GM18511 (cell line): Measurements from ENCODE around the gene ATF5.

ENCODE experiments used
- ATAC-seq: cut with Tn5 transposase; IDR thresholded peaks from one replicate; pipeline ENCODE4 v1.9.1; 2021; ENCODE audit warnings: mild to moderate bottlenecking, moderate library complexity; ENCODE audit not compliant: unreplicated experiment

The ATF5 gene

DNA sequence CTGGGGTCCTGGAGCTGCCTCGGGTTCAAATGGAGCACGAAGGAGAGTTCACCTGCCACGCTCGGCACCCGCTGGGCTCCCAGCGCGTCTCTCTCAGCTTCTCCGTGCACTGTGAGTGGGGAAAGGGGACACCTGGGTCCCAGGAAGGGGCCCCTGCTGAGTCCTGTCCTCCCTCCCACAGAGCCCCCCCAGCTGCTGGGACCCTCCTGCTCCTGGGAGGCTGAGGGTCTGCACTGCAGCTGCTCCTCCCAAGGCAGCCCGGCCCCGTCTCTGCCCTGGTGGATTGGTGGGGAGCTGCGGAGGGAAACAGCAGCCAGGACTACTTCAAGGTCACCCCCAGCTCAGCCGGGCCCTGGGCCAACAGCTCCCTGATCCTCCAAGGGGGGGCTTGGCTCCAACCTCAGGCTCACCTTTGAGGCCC lies 43.0 kb downstream of the ATF5 start:
- ATAC-seq, result no peak

DNA sequence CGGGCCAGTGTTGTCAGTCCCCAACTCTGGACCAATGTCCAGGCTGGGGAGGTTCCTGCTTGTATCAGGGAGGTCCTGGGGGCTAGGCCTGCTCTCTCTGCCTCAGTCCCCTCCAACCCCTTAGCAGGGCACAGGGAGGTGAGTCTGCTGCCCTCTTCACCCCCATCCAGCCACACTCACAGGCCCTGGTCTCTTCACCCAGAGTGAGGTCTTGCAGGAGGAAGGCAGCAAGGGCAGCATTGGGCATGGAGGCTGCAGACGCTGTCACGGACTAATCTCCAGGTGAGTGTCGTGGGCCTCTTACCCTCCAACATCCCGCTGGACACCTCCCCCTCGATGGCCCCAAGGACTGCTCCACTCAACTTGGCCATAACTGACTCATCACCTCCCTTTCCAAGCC lies 43.8 kb downstream of the ATF5 start:
- no peak for ATAC-seq

DNA sequence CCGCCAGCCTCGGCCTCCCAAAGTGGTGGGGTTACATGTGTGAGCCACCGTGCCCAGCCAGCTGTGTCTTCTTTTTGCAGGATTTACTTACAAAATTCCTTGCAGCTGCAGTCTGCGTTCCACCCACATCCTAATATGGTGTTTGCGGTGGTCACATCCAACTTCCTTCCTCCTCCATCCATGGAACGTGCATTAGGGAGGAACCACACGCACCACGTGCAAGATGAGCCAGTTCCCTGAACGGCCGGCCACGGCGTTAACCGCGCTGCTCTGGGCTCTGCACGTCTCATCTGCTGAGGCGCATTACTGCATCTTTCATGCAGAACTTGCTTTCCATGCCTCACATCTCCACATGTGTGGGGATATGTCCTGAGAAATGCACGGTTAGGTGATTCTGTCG lies 45.0 kb downstream of the ATF5 start:
- ATAC-seq, result no peak

DNA sequence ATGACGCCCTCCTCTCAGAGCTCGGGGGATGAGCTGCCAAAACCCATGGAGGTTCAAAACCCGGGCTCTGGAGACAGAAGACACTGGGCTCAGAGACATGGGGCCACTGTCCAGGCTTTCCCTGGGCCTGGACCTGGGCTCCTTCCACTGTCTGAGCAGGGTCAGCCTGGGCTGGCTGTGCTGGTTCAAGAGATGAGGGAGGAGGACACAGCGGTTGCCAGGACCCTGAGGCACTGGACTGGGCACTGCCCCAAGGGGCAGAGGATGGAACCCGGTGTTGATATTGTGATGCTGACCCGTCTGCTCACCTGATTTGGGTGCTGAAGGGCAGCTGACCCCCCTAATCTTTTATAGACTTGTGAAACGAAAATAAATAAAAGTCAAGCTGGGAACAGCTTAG lies 46.0 kb downstream of the ATF5 start:
- ATAC-seq, result no peak

DNA sequence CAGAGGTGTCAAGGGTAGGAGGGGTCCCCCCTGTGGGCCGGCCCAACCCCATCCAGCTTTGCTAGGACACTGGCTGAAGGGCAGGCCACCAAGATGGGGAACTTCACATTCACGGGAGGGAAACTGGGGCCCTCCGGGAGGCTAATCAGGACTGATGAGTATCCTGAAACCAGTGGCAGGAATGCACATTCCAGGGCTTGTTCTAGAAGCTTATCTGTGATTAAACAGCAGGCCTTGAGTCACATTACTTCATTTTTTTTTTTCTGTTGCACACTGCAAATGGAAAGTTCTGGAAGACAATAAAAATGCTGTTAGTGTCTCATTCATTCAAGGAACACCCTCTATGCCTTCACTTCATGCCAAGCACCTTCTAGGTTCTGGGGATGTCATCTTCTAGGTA lies 47.5 kb downstream of the ATF5 start:
- no peak for ATAC-seq

DNA sequence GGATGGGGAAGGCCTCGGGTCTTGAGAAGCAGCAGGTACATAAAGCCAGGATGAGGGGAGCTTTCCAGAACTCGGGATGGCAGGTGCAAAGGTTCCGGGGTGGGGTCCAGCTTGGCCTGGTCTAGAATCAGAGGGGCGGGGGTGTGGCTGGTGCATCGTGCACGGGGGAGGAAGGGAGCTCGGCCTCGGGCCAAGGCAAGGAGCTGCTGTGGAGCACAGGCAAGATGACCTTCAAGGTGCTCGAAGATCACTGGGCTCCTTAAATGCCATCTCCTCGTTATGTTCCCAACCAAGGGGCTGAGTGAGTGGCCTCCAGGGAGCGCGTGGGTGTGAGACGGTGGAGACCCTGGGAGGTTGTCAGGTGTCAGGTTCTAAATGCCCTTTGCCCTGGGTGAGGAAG lies 48.1 kb downstream of the ATF5 start:
- ATAC-seq, result no peak

DNA sequence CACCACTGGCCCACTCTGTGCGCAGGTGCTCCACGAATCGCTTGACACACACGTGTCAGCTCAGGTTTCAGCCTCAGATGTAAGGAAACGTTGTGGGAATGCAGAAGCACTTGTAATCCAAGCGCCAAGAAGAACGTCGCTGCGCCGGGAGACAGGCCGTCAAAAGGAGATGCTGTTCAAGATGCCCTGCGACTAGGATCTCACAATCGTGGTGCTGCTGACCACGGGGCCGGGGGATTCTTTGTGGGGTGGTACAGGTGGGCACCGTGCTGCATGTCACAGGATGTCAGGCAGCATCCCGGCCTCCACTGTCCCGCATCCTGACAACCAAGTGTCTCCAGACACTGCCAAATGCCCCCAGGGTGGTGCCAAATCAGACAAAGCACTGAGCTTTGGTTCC lies 48.9 kb downstream of the ATF5 start:
- ATAC-seq, result no peak

DNA sequence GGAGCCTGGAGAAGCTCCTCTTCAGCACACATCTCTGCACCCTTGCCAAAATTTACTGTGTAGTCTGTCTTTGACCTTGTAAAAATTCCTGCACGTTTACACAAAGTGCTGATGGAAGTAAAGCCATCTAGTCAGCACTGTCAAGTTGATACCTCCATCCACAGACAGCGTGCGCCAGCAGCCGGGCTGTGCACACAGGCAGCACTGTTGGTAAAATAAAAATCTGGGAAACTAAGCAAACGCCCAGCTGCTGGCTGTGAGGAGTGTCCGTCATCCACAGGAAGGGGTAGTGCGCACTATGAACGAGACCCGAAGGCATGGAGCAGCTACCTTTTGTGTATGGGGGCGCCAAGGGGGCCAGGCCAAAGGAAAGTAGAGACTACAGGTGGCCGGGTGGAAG lies 49.3 kb downstream of the ATF5 start:
- ATAC-seq, result no peak

DNA sequence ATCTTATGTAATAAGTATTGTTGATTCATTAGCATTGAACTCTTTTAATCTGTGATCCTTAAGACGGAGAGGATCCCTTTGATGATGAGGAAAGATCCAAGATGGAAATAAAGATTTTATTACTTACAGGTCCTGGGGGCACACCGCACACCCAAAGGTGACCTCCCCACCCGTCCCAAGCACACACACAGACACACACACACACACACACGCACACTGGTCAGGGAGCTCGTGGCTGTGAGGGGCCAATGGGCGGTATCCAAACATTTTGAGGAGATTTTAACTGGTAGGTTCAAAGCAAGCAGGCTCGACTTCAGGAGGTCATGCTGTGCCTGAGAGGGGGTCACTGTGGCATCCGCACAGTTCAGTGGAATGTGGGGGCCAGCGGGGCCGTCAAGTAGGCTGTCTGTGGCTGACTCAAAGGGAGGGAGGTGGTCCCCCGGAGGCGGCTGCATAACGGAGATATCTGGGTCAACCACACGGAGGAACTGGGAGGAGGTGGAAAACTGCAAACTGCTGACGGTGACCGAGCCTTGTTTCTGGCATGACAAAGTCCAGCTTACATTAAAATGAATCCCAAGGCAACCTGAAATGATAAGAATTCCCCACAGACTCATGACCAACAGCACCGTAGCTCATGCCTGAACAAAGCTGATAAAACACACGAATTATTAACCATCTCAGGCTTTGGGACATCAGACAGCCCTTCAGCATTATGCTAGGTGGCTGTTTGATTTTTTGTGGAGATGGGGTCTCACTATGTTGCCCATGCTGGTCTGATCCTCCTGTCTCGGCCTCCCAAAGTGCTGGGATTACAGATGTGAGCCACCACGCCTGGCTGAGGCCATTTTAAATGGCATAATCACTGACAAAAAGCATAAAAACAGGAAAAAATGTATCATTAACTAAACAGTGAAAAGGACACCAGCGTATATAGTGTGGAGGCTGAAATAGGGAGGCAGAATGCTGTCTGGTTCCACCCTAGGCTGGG lies 52.9 kb downstream of the ATF5 start:
- no peak for ATAC-seq
